OCI-LY1 (cell line): ENCODE measurements around the gene PTPN11.
A peak's percentile ranks its signal among the peaks of the same experiment; 100 is the strongest.

Source experiments
- EZH2 ChIP-seq: fragments of 200-600 bp; sonication (generic), shearing (Covaris generic); IDR thresholded peaks from 2 replicates; pipeline ENCODE4 v1.8.0; 2017; ENCODE audit warnings: borderline replicate concordance, mixed run types, mild to moderate bottlenecking, antibody characterized with exemption, low read length, moderate library complexity, mixed read lengths
- TF ChIP-seq, protein P1 (sequence below): fragments of 200-600 bp; sonication (generic), shearing (Covaris generic); IDR thresholded peaks from 2 replicates; pipeline ENCODE4 v1.5.1; 2017; ENCODE audit warnings: mild to moderate bottlenecking, antibody characterized with exemption, low read length, moderate library complexity, mixed read lengths

DNA sequence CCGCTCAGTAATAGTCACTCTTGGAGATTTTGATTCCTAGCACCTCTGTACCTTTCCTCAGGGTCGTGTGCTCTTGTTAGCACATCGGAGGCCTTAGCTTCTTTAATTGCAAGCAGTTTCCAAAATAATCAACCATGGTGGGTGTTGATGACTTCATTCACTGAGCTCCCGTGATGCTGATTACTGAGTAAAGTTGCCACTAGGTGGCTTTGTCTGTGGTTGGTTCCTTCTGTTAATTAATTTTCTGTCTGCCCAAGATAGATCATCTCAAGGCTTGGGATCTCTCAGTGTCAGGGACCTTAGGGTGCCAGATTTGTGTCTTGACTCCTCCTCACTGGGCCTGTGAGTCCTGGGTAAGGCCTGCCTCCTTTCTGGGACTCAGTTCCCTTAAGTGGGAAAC, 54.3 kb downstream of the PTPN11 start:
- TF ChIP-seq EZH2: no peak
- TF ChIP-seq, protein P1, sequence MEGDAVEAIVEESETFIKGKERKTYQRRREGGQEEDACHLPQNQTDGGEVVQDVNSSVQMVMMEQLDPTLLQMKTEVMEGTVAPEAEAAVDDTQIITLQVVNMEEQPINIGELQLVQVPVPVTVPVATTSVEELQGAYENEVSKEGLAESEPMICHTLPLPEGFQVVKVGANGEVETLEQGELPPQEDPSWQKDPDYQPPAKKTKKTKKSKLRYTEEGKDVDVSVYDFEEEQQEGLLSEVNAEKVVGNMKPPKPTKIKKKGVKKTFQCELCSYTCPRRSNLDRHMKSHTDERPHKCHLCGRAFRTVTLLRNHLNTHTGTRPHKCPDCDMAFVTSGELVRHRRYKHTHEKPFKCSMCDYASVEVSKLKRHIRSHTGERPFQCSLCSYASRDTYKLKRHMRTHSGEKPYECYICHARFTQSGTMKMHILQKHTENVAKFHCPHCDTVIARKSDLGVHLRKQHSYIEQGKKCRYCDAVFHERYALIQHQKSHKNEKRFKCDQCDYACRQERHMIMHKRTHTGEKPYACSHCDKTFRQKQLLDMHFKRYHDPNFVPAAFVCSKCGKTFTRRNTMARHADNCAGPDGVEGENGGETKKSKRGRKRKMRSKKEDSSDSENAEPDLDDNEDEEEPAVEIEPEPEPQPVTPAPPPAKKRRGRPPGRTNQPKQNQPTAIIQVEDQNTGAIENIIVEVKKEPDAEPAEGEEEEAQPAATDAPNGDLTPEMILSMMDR: peak; percentile 49; the same call in 1 of the 2 replicates
